ES-I3 (cell line): ENCODE data around the gene CHSY1.

Experiments
- H3K36me3 ChIP-seq: 2 replicates; pipeline ENCODE4 v1.6.1; 2013; ENCODE audit warnings: mild to moderate bottlenecking, low read length, control low read depth, moderate library complexity; ENCODE audit not compliant: insufficient read depth
- H3K4me1 ChIP-seq: 2 replicates; pipeline ENCODE4 v1.6.1; 2013; ENCODE audit warnings: mild to moderate bottlenecking, control low read depth, low read length; ENCODE audit not compliant: insufficient read depth
- H3K9ac ChIP-seq: 2 replicates; pipeline ENCODE4 v1.6.1; 2013; ENCODE audit warnings: low read depth, mild to moderate bottlenecking, low read length, moderate library complexity
- H3K9me3 ChIP-seq: 2 replicates; pipeline ENCODE4 v1.6.1; 2013; ENCODE audit warnings: mild to moderate bottlenecking, low read length, moderate library complexity; ENCODE audit not compliant: control insufficient read depth, insufficient read depth

Gene CHSY1

DNA sequence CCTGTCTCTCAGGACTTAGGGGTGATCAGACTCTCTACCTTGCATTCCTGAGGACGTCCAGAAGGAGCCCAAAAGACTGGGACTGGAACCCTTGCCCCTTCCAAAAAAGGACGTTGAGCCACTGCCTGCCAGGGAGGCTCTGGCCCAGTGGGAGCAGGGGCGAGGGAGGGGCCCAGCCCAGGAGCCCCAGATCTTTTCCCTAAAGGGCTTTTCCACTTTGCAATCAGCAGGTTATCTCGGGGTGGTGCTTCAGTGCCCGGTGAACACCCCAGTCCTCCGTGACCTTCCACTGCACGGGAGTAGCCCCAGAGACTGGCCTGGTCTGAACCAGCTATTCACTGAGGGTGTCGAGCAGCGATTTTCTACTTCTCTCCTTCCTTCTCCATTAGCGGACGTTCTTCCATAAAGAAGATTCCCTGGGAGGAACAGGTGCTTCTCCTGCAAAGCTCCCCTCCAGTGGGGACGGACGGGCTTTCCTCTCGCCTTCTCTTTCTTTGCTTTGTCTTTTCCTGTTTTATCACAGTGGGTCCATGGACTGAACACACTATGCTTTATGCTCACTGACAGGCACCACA lies 113.7 kb downstream of the CHSY1 start:
- no peaks in the 10 kb centered on the region for H3K9me3 ChIP-seq
- peaks cover 10% of the 10 kb centered on the region; the same call in 1 of the 2 replicates for H3K4me1 ChIP-seq
- no peak overlapping the region for H3K9ac ChIP-seq
- H3K36me3 ChIP-seq: no peaks in the 10 kb centered on the region

DNA sequence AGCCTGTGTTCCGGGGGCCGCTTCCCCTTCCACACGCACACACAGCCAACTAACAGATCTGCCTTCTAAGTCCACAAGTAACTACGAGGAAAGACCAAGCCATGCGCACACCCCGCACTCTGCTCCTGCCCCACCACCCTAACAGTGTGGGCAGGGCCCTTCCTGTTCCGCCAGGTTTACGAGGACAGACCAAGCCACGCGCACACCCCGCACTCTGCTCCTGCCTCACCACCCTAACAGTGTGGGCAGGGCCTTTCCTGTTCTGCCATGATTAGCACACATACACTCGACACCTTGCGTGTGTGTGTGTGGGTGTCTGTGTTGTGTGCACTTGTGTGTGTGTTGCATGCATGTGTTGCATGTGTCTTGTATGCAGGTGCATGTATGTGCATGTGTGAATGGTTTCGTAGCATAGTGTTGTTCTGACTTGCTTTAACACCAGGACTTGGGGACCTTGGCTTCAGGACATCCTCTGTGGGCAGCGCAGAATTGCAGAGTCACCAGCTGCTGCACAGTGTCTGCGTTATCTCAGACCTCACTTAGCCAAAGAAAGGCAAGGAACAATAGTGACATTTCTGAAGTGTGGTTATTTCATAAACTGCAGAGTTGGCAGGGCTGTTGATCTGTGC lies 114.4 kb downstream of the CHSY1 start:
- H3K4me1 ChIP-seq: peaks cover 10% of the 10 kb centered on the region; the same call in 1 of the 2 replicates
- no peak overlapping the region for H3K9ac ChIP-seq

DNA sequence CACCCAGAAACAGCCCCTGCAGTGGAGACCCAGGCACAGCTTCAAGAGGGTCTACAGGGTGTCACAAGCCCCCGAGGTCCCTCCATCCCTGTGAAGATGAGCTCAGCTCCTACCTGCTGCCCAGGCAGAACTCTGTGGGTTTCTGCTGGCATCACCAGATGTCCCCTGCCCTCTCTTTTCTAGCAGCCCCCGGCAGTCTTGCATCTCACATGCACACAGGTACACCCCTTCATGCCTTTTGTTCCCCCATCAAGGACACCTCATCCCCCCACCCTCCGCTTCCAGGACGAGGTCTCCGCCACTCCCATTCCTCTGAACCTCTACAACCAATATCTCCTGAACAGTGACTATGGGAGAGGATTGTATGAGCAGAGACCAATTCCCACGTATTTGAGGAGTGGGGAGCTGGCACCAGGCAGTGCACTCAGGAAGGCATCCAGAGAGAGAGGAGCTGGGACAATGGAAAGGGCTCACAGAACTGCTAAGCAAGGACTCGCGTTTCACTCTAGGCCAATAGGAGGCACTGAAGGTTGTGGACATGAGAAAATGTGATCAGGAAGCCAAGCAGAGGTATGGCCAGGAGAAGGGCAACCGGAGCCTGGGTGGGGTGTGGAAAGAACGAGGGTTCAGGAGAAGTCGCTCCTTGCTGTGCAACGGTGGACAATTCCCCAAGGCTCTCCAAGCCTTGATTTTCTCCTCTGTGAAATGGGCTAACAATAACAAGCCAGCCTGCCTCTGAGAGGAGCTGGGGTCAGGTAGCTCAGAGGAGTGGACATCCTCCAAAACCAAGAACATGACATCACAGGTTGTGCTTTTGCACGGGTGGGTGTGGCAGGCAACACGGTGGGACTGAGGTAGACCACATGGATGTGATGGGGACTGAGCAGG lies 115.2 kb downstream of the CHSY1 start:
- H3K36me3 ChIP-seq: no peaks in the 10 kb centered on the region
- H3K4me1 ChIP-seq: peaks cover 10% of the 10 kb centered on the region; the same call in 1 of the 2 replicates
- H3K9me3 ChIP-seq: no peaks in the 10 kb centered on the region
- no peak overlapping the region for H3K9ac ChIP-seq

More for the DNA sequence above, 114.4 kb downstream of the CHSY1 start:
- H3K36me3 ChIP-seq: no peaks in the 10 kb centered on the region
- H3K9me3 ChIP-seq: no peaks in the 10 kb centered on the region

DNA sequence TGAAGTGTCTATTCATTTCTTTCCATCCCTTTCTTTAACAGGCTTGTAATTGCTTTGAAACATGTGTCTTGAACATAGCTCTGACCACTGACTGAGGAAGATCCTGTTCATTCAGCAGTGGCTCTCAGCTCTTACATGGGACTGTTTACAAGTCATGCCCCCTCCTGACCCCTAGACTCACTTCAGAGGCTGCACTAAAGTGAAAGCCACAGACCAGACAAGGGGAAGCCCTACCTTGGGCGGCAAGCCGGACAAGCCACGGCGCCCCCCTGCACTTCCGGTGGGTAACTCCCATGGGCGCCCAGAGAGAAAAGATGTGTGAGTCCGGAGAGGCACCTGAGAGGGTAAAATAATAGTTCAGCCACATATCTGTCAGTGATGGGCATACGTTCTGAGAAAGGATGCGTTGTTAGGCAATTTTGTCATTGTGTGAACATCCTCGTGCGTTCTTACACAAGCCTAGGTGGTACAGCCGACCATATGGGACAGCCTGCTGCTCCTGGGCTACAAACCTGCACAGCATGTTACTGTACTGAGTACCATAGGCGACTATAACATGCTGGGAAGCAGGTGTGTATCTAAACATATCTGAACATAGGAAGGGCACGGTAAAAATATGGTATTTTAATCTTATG lies 116.2 kb downstream of the CHSY1 start:
- Histone ChIP-seq H3K9ac (no peak overlapping the region), H3K4me1 (peaks cover 10% of the 10 kb centered on the region; the same call in 1 of the 2 replicates), H3K9me3 (no peaks in the 10 kb centered on the region), H3K36me3 (no peaks in the 10 kb centered on the region)

DNA sequence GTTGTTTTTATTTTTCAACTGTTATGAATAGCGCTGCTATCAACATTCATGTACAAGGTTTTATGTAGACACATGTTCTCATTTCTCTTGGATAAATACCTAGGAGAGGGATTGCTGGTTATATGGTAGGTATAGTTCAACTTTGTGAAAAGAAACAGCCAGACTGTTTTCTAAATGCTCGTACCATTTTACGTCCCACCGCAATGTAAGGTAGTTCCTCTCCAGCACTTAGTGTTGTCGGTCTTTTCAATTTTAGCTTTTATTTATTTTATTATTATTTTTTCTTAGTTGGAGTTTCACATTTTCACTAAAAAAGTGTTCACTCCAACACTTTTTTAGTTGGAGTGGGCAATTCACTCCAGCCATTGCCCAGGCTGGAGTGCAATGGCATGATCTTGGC lies 117.1 kb downstream of the CHSY1 start:
- Histone ChIP-seq H3K9me3 (no peaks in the 10 kb centered on the region), H3K36me3 (no peaks in the 10 kb centered on the region), H3K9ac (no peak overlapping the region), H3K4me1 (peaks cover 10% of the 10 kb centered on the region; the same call in 1 of the 2 replicates)

DNA sequence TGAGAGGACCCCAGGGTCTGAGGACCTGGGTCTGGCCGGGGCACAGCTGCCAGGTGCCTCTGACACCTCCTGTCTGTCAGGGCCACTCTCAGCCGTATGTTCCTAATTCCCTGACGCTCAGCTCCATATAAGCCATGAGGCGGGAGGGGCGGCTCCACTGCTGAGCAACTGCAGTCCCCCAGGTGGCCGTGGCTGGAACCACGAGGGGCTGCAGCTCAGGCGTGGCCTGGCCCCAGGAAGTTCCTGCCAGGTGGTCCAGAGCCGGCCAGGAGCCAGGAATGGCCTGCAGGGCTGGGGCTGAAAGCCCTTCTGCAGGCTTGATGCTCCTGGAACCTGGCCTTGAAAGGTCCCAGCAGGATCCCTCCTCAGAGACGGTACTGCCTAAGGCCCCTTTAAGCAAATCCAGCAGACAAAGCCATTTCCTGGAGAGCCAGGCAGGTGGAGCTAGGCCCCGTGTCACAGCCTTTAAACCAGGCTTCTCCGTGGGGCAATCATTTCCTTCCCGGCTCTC lies 118.0 kb downstream of the CHSY1 start:
- peaks cover 2% of the 10 kb centered on the region; the same call in 1 of the 2 replicates for H3K4me1 ChIP-seq
- no peak overlapping the region for H3K9ac ChIP-seq
- H3K36me3 ChIP-seq: no peaks in the 10 kb centered on the region
- no peaks in the 10 kb centered on the region for H3K9me3 ChIP-seq

DNA sequence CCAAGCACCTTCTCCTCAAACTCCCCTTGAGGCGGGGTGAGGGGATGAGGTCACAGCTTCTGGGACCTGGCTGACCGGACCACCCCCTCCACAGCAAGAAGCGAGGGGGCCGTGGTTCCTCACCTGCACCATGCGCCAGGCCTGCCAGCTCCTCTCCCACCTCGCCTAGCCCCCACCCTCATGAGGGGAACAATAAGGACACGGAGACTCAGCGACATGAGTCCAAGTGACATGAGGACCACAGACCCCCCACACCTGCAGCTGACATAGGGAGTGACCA lies 118.7 kb downstream of the CHSY1 start:
- no peaks in the 10 kb centered on the region for H3K9me3 ChIP-seq
- H3K9ac ChIP-seq: no peak overlapping the region
- H3K4me1 ChIP-seq: no peaks in the 10 kb centered on the region; the same call in 1 of the 2 replicates
- H3K36me3 ChIP-seq: no peaks in the 10 kb centered on the region

DNA sequence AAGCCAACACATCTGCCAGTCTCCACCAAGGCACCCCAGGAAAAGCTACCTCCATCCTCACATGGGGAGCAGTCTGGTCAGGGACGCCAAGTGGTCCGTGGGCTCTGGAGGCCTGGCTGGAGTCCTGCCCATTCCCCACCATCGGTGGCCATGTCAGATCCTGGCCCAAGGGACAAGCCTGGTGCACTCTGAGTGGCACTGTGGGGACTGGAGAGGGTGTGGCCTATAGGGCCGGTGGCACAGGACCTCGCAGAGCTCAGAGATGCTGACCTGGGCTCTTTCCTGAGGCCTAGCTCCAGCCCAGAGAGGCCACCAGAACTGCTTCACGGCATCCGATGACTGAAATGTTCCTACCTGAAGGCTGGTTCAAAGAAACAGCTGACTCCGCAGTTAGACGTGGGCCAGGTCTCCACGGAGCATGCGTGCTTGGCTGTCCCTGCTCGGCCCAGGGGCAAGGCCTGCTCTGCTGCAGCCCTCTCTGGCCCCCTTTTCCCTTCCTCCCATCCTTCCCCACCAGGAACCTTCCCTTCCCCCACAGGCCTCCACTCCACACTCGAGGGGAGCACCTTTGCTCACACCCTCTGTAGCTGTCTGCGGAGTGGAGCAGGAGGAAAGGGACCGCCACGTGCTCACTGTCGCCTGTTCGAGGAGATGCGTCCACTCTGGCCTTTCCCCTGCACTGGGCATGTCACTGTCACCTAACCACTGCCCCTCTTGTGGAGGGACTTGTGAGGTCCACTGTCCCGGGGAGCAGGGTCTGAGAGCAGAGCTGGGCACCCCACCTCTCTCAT lies 119.3 kb downstream of the CHSY1 start:
- H3K36me3 ChIP-seq: no peaks in the 10 kb centered on the region
- no peaks in the 10 kb centered on the region for H3K9me3 ChIP-seq
- no peaks in the 10 kb centered on the region; the same call in 1 of the 2 replicates for H3K4me1 ChIP-seq

DNA sequence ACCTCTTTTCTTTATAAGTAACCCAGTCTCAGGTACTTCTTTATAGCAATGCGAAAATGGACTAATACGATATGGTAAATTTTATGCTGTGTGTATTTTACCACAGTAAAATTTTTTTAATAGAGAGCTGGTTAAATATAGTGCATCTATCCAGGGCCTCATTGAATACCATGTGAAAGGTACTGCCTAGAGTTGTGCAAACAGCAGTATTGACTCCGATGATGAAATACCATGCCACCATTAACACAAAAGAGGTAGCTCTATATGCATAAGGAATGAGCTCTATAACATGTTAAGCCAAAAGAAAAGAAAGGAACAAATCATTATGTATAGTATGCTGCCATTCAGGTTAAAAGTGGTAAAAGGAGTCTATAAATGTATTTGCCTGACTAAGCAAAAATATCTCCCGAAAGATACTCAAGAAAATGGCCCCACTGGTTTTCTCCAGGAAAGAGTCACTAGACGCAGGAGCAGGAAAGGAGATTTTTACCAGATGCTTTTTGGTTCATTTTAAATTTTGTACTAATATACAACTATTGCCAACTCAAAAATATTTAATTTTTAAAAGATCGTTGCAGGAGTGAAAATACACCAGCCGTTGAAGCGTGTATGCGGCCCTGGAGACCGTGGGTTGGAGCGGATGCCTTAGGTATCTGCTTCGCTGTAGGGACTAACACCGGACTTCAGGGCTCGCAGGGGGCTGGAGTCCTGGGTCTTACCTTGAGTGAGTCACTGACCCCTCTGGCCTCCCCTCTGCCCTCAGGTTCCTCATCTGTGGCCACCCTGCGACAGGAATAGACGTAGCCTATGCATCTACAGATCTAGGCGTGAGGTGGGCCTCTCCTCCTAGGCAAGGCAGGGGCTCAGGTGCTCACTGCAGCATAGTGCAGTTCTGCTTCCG lies 120.1 kb downstream of the CHSY1 start:
- peaks cover 5% of the 10 kb centered on the region for H3K4me1 ChIP-seq
- H3K36me3 ChIP-seq: no peaks in the 10 kb centered on the region
- H3K9me3 ChIP-seq: no peaks in the 10 kb centered on the region
- H3K9ac ChIP-seq: no peak overlapping the region

More for the DNA sequence above, 119.3 kb downstream of the CHSY1 start:
- H3K9ac ChIP-seq: no peak overlapping the region

DNA sequence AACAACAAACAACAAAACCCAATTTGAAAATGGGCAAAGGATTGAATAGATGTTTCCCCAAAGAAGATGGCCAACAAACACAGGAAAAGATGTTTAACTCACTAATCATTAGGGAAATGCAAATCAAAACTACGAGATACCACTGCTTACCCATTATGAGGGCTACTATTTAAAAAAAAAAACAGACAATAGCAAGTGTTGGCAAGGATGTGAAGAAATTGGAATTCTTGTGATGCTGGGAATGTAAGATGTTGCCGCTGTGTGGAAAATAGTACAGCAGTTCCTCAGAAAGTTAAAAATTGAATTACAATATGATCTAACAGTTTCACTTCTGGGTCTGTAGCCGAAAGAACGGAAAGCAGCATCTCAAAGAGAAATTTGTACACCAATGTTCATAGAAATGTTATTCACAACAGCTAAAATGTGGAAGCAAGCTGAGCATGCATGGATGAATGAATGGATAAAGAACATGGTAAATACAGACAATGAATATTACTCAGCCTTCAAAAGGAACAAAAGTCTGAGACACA lies 121.9 kb downstream of the CHSY1 start:
- H3K9ac ChIP-seq: no peak overlapping the region
- H3K4me1 ChIP-seq: peaks cover 9% of the 10 kb centered on the region
- H3K9me3 ChIP-seq: no peaks in the 10 kb centered on the region
- no peaks in the 10 kb centered on the region for H3K36me3 ChIP-seq

DNA sequence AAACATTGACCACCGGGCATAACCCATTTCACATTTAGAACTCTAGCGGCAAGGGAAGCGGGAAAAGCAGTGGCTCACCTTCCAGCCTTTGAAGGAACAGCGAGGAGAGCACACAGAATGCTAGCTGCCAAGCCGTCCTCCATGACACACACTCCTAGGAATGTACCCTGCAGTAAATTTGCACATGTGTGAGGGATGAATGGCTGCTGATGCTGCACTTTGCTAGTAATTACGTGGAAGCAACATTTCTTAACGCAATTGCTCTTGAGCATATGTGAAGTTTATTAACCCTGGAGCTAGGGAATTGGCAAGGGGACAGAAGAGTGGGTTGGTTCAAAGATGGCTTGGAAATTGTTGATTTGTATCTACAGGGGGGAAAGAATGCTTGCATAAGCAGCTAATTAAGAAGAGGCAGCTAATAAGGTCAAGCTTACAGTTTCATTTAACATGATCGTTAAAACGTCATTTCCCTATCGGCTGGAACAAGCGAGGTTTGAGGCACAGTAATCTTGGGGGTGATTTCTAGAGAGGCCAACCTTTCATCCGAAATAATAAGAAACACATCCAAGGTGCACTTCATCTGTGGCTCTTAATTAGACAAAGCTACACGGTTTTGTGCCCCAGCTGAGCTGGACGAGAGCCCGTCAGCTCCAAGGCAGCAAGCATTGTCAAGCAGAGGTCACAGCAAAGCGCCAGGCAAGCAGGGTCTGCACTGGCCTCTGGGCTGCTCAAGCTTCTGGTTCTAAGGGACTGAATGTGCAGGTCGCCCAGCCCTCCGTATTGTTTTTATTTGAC lies 123.4 kb downstream of the CHSY1 start:
- Histone ChIP-seq H3K9ac (no peak overlapping the region), H3K4me1 (peaks cover 9% of the 10 kb centered on the region; the same call in 1 of the 2 replicates), H3K9me3 (no peaks in the 10 kb centered on the region), H3K36me3 (no peaks in the 10 kb centered on the region)

DNA sequence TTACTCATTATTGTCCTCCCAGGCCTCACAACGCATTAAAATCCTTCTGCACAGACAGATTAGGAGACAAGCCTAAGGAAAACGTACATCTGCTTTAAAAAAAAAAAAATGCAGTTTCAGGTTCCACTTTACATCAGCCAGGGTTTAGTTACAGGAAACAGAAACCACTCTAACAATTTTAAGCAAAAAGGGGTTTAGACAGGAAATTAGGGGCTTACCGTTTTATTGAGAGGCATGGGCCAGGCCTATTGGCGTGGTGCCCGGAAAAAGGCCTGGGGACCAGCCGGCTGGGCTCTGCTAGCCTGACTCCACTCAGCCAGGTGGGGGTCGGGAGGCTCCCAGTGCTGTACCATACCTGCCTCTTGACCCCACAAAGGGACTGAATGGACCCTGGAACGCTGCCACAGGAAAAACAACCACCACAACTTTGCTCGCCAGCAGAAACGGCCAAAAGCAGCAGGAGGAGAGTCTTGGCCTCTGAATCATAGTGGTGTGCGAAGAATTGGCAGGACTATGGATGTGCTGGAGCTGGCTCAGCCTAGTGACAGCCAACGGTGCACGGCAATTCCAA lies 124.3 kb downstream of the CHSY1 start:
- Histone ChIP-seq H3K9me3 (no peaks in the 10 kb centered on the region), H3K4me1 (peaks cover 9% of the 10 kb centered on the region; the same call in 1 of the 2 replicates), H3K36me3 (no peaks in the 10 kb centered on the region), H3K9ac (no peak overlapping the region)
